NCI-H2196 (cell line): ENCODE results near the gene GPHN.

ENCODE experiments used
- DNase-seq: peaks from one replicate; lab custom pipeline; 2025; ENCODE audit not compliant: unreplicated experiment; lab: John Stamatoyannopoulos, UW

GPHN gene

GRCh38 chr14:66596241-66596985 is 88.5 kb downstream of the GPHN start:
- no peak for DNase-seq

GRCh38 chr14:66600416-66600815 is 92.5 kb downstream of the GPHN start:
- no peak for DNase-seq

- DNase-seq = no peak
Observed at GRCh38 chr14:66601932-66602578, 94.1 kb downstream of the GPHN start.

GRCh38 chr14:66603945-66604344 is 96.0 kb downstream of the GPHN start:
- no peak for DNase-seq

GRCh38 chr14:66606826-66607225 is 98.9 kb downstream of the GPHN start:
- DNase-seq = no peak

GRCh38 chr14:66610154-66610563 is 102.2 kb downstream of the GPHN start:
- DNase-seq = no peak

- DNase-seq = no peak
Observed at GRCh38 chr14:66613344-66613743, 105.4 kb downstream of the GPHN start.

- DNase-seq = no peak
Observed at GRCh38 chr14:66619952-66620351, 112.0 kb downstream of the GPHN start.

- DNase-seq = no peak
Observed at GRCh38 chr14:66623838-66624237, 115.9 kb downstream of the GPHN start.

- peak; percentile 50 for DNase-seq
Observed at GRCh38 chr14:66624336-66624937, 116.5 kb downstream of the GPHN start.

GRCh38 chr14:66628636-66629035 is 120.7 kb downstream of the GPHN start:
- no peak for DNase-seq

- no peak for DNase-seq
Observed at GRCh38 chr14:66629499-66629898, 121.6 kb downstream of the GPHN start.

- no peak for DNase-seq
Observed at GRCh38 chr14:66634876-66635275, 126.9 kb downstream of the GPHN start.

- no peak for DNase-seq
Observed at GRCh38 chr14:66635435-66635834, 127.5 kb downstream of the GPHN start.

GRCh38 chr14:66636240-66636639 is 128.3 kb downstream of the GPHN start:
- DNase-seq = no peak

GRCh38 chr14:66638689-66639088 is 130.7 kb downstream of the GPHN start:
- no peak for DNase-seq

- DNase-seq = no peak
Observed at GRCh38 chr14:66641861-66642635, 134.1 kb downstream of the GPHN start.

GRCh38 chr14:66643344-66643743 is 135.4 kb downstream of the GPHN start:
- DNase-seq = no peak

- no peak for DNase-seq
Observed at GRCh38 chr14:66645716-66646115, 137.8 kb downstream of the GPHN start.

- DNase-seq = no peak
Observed at GRCh38 chr14:66649498-66649897, 141.6 kb downstream of the GPHN start.

GRCh38 chr14:66650491-66650911 is 142.6 kb downstream of the GPHN start:
- no peak for DNase-seq
